GM12864 (cell line): Measurements from ENCODE around the gene RASL10B.
A peak's percentile ranks its signal among the peaks of the same experiment; 100 is the strongest.

Experiments used
- DNase-seq: peaks from one replicate; pipeline ENCODE4 v3.0.0-alpha.2; 2011; ENCODE audit warnings: low read depth
- H3K4me3 ChIP-seq: 2 replicates; pipeline ENCODE4 v1.5.1; 2011; ENCODE audit warnings: mild to moderate bottlenecking, low read depth, low read length, control low read depth
- TF ChIP-seq, protein P1 (sequence below): IDR thresholded peaks from 2 replicates; pipeline ENCODE4 v1.5.1; 2011; ENCODE audit warnings: low read depth, mild to moderate bottlenecking, moderate library complexity, low read length, control low read depth, inconsistent platforms; ENCODE audit errors: missing control alignments

The RASL10B gene

DNA sequence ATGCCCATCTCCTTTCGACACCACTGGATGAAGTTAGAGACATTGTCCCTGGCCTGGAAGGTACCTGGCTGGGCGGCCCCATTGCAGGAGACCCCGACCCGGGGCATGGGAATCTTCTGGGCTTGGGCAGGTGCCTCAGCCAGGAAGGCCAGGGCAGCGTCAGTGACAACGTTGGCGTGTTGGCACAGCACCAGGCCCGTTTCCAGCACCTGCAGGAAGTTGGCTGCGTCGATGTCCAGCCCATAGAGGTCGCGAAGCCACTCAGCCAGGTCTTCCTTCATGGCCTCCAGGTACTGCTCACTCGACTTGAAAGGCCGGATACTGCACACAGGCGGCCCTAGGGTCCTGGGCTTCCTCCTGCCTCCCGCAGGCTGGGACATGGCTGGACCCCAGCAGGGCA is 21.0 kb downstream of the RASL10B start:
- TF ChIP-seq, protein P1, sequence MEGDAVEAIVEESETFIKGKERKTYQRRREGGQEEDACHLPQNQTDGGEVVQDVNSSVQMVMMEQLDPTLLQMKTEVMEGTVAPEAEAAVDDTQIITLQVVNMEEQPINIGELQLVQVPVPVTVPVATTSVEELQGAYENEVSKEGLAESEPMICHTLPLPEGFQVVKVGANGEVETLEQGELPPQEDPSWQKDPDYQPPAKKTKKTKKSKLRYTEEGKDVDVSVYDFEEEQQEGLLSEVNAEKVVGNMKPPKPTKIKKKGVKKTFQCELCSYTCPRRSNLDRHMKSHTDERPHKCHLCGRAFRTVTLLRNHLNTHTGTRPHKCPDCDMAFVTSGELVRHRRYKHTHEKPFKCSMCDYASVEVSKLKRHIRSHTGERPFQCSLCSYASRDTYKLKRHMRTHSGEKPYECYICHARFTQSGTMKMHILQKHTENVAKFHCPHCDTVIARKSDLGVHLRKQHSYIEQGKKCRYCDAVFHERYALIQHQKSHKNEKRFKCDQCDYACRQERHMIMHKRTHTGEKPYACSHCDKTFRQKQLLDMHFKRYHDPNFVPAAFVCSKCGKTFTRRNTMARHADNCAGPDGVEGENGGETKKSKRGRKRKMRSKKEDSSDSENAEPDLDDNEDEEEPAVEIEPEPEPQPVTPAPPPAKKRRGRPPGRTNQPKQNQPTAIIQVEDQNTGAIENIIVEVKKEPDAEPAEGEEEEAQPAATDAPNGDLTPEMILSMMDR, result no peak
- no peak overlapping the region for H3K4me3 ChIP-seq
- DNase-seq, result no peak

DNA sequence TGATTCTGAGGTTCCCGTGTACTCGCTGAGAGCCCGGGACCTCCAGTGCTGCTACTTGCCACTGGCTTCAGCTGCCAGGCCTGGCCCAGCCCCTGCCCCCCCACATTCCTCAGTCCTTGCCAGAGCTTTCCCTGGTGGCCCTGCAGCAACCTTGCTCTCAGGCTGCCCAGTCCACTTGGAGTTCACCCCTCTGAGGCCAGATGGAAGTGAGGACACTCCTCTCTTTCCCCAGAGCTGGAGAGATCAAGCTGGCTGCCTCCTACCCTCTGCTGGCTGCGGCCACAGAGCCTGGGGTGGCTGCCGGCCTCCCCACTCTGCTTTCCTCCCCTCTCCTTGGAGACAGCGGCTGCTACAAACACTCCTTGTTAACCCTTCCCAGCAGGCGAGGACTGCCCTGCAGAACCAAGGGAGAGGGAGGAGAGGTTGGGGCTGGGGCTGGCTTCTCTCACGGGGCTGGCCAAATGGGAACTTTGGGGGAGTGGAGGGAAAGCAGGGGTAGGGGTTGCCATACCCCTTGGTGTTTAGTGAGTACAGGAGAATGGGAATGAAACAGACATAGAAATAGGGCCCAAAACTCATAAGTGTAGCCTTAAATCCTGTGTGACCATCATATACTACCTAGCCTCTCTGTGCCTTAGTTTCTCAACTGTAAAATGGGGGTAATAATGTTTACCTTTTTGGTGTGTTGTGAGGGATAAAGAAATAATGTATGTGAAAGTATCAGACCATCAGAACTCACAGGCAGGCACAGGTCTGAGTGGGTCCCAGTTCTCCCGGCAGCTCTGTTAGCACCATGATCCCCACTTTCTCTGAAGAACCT is 21.7 kb downstream of the RASL10B start, which contains the start of gene GAS2L2:
TSS of gene GAS2L2 (minus strand) at position 295 of the 820 bp plus-strand sequence. CDS start 389 bp downstream, outside the sequence.
- no peak for DNase-seq
- H3K4me3 ChIP-seq, result no peak within 1 kb of the TSS
- TF ChIP-seq, protein P1, result no peak

- TF ChIP-seq, protein P1, result no peak
- no peak overlapping the region for H3K4me3 ChIP-seq
- no peak for DNase-seq
Observed at GRCh38 chr17:35757243-35757642, 25.8 kb downstream of the RASL10B start.

- TF ChIP-seq, protein P1, result no peak
- no peak for DNase-seq
- H3K4me3 ChIP-seq, result no peak within 1 kb of the TSS
Observed at GRCh38 chr17:35760587-35760986, 29.1 kb downstream of the RASL10B start, which contains the start of gene C17orf50. C17orf50 (plus strand) TSS chr17:35760887; CDS start chr17:35760942, 55 bp downstream.

- H3K4me3 ChIP-seq, result no peak overlapping the region
- TF ChIP-seq, protein P1, result no peak
- DNase-seq, result no peak
Observed at GRCh38 chr17:35761601-35762000, 30.2 kb downstream of the RASL10B start.

- H3K4me3 ChIP-seq, result peak overlapping the region; percentile 61; the same call in 1 of the 2 replicates
- DNase-seq, result no peak
- TF ChIP-seq, protein P1, result no peak
Observed at GRCh38 chr17:35763767-35764122, 32.3 kb downstream of the RASL10B start.
